Mucosa of descending colon (tissue), 3 donors: ENCODE data around the gene FRMPD2. TPM values are rescaled to one million over a fixed set of nuclear protein-coding genes. Genes with fewer than 3 reads are reported as not detected.
"Not testable (repeated sequence)": the region's sequence is repeated elsewhere in the genome, so short reads cannot be mapped to it uniquely, and the experiment has no call there.

Experiments used
- ATAC-seq: fragments of 200-7000 bp; cut with Tn5 transposase; one replicate; pipeline ENCODE4 v1.9.1; 2020; ENCODE audit warnings: mild to moderate bottlenecking, moderate library complexity
- DNase-seq, 3 donors: peaks; one replicate each; pipeline ENCODE4 v3.0.0-alpha.2; 2020
- H3K36me3 ChIP-seq: fragments of 200-600 bp; one replicate; pipeline ENCODE4 v1.8.0; 2021; ENCODE audit warnings: low read depth, mild to moderate bottlenecking
- H3K4me1 ChIP-seq: fragments of 200-600 bp; one replicate; pipeline ENCODE4 v1.8.0; 2021; ENCODE audit warnings: low read depth, mild to moderate bottlenecking
- H3K4me3 ChIP-seq: fragments of 200-600 bp; one replicate; pipeline ENCODE4 v1.8.0; 2021; ENCODE audit warnings: mild to moderate bottlenecking
- H3K9me3 ChIP-seq: fragments of 200-600 bp; one replicate; pipeline ENCODE4 v1.8.0; 2021; ENCODE audit warnings: mild to moderate bottlenecking
- CTCF ChIP-seq: fragments of 200-600 bp; IDR thresholded peaks from one replicate; pipeline ENCODE4 v1.8.0; 2022; ENCODE audit warnings: antibody characterized with exemption, mild to moderate bottlenecking
- intact Hi-C, 2 donors: fragments of 100-400 bp; cut with DNase I in 1 of 2; cut with micrococcal nuclease in 1 of 2; formaldehyde crosslinking; loops; one replicate each; pipeline versions ENCODE4 v1.11.0 to v1.11.1; 2022; cut with DNase I, micrococcal nuclease
- total RNA-seq, 3 donors: library from RNA; stranded (reverse); fragmentation: NEBNext Ultra II Directional in 2 of 3; extraction: Animal tissue kit (Norgen Biotek cat#: 25700) in 2 of 3; gene quantifications; one replicate each; pipeline versions ENCODE4 v1.2.1 to v1.2.4, GENCODE V29; 2021 to 2023
- donor health status: DM: no; HTN: no; CAD: no; lungs with moderate emphysema.
- donor health status: DM: no; HTN: no; CAD: no.
- donor health status: DM: no; HTN: yes; CAD: no.

Gene FRMPD2
- total RNA-seq, 3 donors from 2014 or later: 0.35 to 0.73 TPM; not detected in 1

DNA sequence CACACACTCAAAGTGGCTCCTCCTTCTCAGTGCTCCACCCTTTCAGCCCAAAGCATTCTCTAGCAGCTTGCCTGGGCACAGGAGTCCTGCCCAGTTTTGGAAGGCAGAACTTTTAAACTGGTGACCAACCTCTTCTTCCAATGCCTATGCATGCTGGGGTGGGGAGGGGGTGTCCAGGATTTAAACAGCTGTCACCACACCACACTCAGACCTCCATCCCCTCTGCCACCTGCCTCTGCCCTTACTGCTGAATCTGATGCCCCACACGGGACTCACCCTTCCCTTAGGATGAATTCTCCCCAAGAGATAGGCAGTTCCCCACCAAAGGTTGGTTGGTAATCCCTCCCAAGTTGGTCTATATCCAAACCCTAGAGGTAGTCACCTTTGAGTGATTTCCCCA lies 50.2 kb downstream of the FRMPD2 start:
- Histone ChIP-seq H3K4me3 (no peak overlapping the region), H3K4me1 (no peaks in the 10 kb centered on the region), H3K9me3 (no peaks in the 10 kb centered on the region), H3K36me3 (no peaks in the 10 kb centered on the region)
- DNase-seq: no peak
- intact Hi-C loops: no loop called here
- no peak for ATAC-seq
- no peak for TF ChIP-seq CTCF

- no peak for TF ChIP-seq CTCF
- ATAC-seq (no peak), DNase-seq (no peak)
- Histone ChIP-seq H3K4me3 (no peak overlapping the region), H3K9me3 (no peaks in the 10 kb centered on the region), H3K4me1 (no peaks in the 10 kb centered on the region), H3K36me3 (no peaks in the 10 kb centered on the region)
- intact Hi-C loops: no loop called here
Observed at GRCh38 chr10:48221814-48222213, 52.7 kb downstream of the FRMPD2 start.

DNA sequence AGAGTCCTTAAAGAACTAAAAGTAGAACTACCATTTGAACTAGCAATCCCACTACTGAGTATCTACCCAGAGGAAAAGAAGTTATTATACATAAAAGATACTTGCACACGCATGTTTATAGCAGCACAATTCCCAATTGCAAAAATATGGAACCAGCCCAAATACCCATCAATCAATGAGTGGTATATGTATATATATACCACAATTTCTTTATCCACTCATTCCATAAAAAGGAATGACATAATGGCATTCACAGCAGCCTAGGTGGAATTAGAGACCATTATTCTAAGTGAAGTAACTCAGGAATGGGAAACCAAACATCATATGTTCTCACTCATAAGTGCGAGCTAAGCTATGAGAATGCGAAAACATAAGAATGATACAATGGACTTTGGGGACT lies 53.5 kb downstream of the FRMPD2 start:
- ATAC-seq: not testable (repeated sequence)

GRCh38 chr10:48219194-48219593 lies 55.3 kb downstream of the FRMPD2 start:
- ATAC-seq: no peak
- Histone ChIP-seq H3K4me1 (no peaks in the 10 kb centered on the region), H3K9me3 (no peaks in the 10 kb centered on the region), H3K4me3 (no peak overlapping the region), H3K36me3 (no peaks in the 10 kb centered on the region)
- no peak for TF ChIP-seq CTCF
- no peak for DNase-seq
- intact Hi-C loops: no loop called here

More for the DNA sequence above, 53.5 kb downstream of the FRMPD2 start:
- H3K4me3 ChIP-seq, intact Hi-C loops, DNase-seq, H3K9me3 ChIP-seq, H3K36me3 ChIP-seq, H3K4me1 ChIP-seq: not testable (repeated sequence)

- intact Hi-C loops: no loop called here
- ATAC-seq (no peak), DNase-seq (no peak)
- Histone ChIP-seq H3K4me3 (no peak overlapping the region), H3K9me3 (no peaks in the 10 kb centered on the region), H3K4me1 (no peaks in the 10 kb centered on the region), H3K36me3 (no peaks in the 10 kb centered on the region)
- TF ChIP-seq CTCF: no peak
Observed at GRCh38 chr10:48216744-48217143, 57.8 kb downstream of the FRMPD2 start.

GRCh38 chr10:48216204-48216505 lies 58.3 kb downstream of the FRMPD2 start:
- Histone ChIP-seq H3K9me3 (no peaks in the 10 kb centered on the region), H3K4me1 (no peaks in the 10 kb centered on the region), H3K4me3 (no peak overlapping the region), H3K36me3 (no peaks in the 10 kb centered on the region)
- TF ChIP-seq CTCF: no peak
- intact Hi-C loops: no loop called here
- DNase-seq (no peak), ATAC-seq (no peak)
